AG04449 (cell line): ENCODE measurements around the gene PALLD.

ENCODE experiments used
- CTCF ChIA-PET: fragments of 350-600 bp; formaldehyde crosslinking; extraction: SDS; loops from one replicate; lab custom pipeline; 2021; ENCODE audit warnings: antibody characterized with exemption; lab: Yijun Ruan, JAX
- POLR2A ChIA-PET: fragments of 400-600, 350-600 bp; formaldehyde crosslinking; extraction: SDS; loops from one replicate; lab custom pipeline; 2020; ENCODE audit warnings: antibody characterized with exemption, inconsistent platforms; lab: Yijun Ruan, JAX
- DNase-seq: peaks from one replicate; pipeline ENCODE4 v3.0.0-alpha.2; 2010; ENCODE audit warnings: low read depth, low spot score
- H3K4me3 ChIP-seq: 2 replicates; pipeline ENCODE4 v1.5.1; 2011; ENCODE audit warnings: low read depth, mild to moderate bottlenecking, control low read depth, low read length
- TF ChIP-seq, protein P1 (sequence below): IDR thresholded peaks from one replicate; pipeline ENCODE4 v1.5.1; 2011; ENCODE audit warnings: mild to moderate bottlenecking, moderate library complexity, low read length, control low read depth, inconsistent platforms; ENCODE audit not compliant: insufficient read depth; ENCODE audit errors: missing control alignments

PALLD gene

DNA sequence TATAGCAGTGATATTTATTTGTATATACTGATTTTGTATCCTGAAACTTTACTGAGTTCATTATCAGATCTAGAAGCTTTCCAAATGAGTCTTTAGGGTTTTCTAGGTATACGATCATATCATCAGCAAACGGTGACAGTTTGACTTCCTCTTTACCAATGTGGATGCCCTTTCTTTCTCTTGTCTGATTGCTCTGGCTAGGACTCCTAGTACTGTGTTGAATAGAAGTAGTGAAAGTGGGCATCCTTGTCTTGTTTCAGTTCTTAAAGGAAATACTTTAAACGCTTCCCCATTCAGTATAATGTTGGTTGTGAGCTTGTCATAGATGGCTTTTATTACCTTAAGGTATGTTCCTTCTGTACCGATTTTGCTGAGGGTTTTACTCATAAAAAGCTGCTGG lies 475.7 kb downstream of the PALLD start:
- ChIA-PET CTCF (interaction anchor here (0.9 kb wide), 1 partner anchor 51 kb away, joined by 3 read pairs; no protein-coding TSS in a partner anchor), POLR2A (no interaction called here)
- TF ChIP-seq, protein P1, sequence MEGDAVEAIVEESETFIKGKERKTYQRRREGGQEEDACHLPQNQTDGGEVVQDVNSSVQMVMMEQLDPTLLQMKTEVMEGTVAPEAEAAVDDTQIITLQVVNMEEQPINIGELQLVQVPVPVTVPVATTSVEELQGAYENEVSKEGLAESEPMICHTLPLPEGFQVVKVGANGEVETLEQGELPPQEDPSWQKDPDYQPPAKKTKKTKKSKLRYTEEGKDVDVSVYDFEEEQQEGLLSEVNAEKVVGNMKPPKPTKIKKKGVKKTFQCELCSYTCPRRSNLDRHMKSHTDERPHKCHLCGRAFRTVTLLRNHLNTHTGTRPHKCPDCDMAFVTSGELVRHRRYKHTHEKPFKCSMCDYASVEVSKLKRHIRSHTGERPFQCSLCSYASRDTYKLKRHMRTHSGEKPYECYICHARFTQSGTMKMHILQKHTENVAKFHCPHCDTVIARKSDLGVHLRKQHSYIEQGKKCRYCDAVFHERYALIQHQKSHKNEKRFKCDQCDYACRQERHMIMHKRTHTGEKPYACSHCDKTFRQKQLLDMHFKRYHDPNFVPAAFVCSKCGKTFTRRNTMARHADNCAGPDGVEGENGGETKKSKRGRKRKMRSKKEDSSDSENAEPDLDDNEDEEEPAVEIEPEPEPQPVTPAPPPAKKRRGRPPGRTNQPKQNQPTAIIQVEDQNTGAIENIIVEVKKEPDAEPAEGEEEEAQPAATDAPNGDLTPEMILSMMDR = no peak
- DNase-seq = no peak
- no peak overlapping the region for H3K4me3 ChIP-seq
